OCI-LY3 (cell line): ENCODE data around the gene TMCO1.

Source experiments
- EZH2phosphoT487 ChIP-seq: fragments of 200-600 bp; shearing (Covaris generic); IDR thresholded peaks from 2 replicates; pipeline ENCODE4 v1.6.1; 2018; ENCODE audit warnings: antibody characterized with exemption, mixed run types, low read depth
- TF ChIP-seq, protein P1 (sequence below): fragments of 200-600, 300-600 bp; sonication (generic); IDR thresholded peaks from 2 replicates; pipeline ENCODE4 v1.5.1; 2014; ENCODE audit warnings: antibody characterized with exemption, low read length, low read depth

GRCh38 chr1:165688046-165688445, 80.6 kb downstream of the TMCO1 start:
- TF ChIP-seq, protein P1, sequence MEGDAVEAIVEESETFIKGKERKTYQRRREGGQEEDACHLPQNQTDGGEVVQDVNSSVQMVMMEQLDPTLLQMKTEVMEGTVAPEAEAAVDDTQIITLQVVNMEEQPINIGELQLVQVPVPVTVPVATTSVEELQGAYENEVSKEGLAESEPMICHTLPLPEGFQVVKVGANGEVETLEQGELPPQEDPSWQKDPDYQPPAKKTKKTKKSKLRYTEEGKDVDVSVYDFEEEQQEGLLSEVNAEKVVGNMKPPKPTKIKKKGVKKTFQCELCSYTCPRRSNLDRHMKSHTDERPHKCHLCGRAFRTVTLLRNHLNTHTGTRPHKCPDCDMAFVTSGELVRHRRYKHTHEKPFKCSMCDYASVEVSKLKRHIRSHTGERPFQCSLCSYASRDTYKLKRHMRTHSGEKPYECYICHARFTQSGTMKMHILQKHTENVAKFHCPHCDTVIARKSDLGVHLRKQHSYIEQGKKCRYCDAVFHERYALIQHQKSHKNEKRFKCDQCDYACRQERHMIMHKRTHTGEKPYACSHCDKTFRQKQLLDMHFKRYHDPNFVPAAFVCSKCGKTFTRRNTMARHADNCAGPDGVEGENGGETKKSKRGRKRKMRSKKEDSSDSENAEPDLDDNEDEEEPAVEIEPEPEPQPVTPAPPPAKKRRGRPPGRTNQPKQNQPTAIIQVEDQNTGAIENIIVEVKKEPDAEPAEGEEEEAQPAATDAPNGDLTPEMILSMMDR = no peak
- no peak for TF ChIP-seq EZH2phosphoT487
